ENCODE data around the gene CROCC2.

Gene CROCC2

DNA sequence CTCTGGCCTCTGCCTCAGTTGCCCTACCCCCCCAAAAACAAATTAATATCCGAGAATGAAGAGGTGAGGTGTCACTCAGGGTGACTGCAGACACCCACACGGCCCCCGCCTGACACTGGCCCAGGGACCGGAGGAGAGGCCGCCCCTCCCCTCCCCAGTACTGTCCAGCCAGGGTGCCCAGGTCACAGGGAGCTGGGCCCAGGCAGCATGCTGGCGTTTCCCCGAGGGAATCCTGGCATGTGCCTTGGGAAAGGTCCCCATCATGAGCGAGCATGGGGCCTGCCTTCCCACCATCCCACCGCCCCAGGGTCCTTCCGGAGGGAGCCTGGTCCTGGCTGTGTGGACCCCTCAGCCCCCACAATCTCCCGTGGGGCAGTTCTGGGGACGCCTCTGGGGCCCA lies 13.2 kb upstream of the CROCC2 start:
- TF ChIP-seq, protein P1, sequence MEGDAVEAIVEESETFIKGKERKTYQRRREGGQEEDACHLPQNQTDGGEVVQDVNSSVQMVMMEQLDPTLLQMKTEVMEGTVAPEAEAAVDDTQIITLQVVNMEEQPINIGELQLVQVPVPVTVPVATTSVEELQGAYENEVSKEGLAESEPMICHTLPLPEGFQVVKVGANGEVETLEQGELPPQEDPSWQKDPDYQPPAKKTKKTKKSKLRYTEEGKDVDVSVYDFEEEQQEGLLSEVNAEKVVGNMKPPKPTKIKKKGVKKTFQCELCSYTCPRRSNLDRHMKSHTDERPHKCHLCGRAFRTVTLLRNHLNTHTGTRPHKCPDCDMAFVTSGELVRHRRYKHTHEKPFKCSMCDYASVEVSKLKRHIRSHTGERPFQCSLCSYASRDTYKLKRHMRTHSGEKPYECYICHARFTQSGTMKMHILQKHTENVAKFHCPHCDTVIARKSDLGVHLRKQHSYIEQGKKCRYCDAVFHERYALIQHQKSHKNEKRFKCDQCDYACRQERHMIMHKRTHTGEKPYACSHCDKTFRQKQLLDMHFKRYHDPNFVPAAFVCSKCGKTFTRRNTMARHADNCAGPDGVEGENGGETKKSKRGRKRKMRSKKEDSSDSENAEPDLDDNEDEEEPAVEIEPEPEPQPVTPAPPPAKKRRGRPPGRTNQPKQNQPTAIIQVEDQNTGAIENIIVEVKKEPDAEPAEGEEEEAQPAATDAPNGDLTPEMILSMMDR (IDR thresholded peaks at IDR 0.05; ENCODE audit: low read depth, low read length) = no peak
- H3K4me3 ChIP-seq (replicated peaks in 1 of 2; ENCODE audit: low read depth in 2 of 2, low read length in 2 of 2) = no peak overlapping the region
- DNase-seq (ENCODE audit: low read depth in 2 of 2) = no peak

DNA sequence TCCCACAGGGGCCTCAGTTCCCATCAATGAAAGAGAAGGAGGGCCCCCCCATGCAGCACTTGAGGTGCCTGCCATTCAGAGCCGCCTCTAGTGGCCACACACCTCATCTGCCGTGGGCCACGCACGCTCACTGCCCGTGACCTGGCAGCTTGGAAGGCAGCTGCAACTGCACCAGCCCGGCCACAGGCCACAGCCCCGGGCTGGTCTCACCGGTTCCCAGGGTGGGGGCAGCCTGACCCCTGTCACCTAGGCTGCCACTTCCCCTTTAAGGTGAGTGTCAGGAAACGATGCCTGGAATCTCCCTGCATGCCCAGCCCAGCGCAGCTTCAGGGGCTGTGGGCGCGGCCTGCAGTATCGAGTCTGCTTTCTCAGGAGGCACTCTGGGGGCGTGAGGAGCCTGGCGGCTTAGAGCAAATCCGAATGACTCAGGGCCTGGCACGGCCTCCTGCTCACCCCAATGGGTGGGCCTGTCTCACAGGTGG lies 12.7 kb upstream of the CROCC2 start:
- no peak overlapping the region for H3K4me3 ChIP-seq (replicated peaks in 1 of 2; ENCODE audit: low read depth in 2 of 2, low read length in 2 of 2)
- DNase-seq (ENCODE audit: low read depth in 2 of 2) = peak in 1 of 2 donors; percentile 23
- TF ChIP-seq, protein P1 (IDR thresholded peaks at IDR 0.05; ENCODE audit: low read depth, low read length) = no peak

DNA sequence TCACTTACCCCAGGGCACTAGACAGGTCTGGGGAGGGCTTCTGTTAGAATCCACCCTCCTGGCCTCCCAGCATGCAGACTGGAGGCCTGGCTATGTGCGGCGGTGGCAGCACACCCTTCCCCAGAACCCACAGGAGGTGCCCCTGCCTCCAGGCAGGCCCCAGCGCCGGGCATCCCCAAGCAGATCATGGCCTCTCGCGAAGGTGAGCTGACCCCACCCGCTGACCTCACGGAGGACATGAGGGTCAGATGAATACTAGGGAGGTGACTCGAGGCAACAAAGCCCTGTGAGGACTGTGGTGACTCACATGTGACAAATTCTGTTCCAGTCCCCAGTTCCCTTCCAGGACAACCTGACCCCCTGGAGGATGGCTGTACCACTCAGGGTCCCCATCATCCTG lies 12.1 kb upstream of the CROCC2 start:
- no peak for DNase-seq (ENCODE audit: low read depth in 2 of 2)
- TF ChIP-seq, protein P1 (IDR thresholded peaks at IDR 0.05; ENCODE audit: low read depth, low read length) = no peak
- no peak overlapping the region for H3K4me3 ChIP-seq (replicated peaks in 1 of 2; ENCODE audit: low read depth in 2 of 2, low read length in 2 of 2)

DNA sequence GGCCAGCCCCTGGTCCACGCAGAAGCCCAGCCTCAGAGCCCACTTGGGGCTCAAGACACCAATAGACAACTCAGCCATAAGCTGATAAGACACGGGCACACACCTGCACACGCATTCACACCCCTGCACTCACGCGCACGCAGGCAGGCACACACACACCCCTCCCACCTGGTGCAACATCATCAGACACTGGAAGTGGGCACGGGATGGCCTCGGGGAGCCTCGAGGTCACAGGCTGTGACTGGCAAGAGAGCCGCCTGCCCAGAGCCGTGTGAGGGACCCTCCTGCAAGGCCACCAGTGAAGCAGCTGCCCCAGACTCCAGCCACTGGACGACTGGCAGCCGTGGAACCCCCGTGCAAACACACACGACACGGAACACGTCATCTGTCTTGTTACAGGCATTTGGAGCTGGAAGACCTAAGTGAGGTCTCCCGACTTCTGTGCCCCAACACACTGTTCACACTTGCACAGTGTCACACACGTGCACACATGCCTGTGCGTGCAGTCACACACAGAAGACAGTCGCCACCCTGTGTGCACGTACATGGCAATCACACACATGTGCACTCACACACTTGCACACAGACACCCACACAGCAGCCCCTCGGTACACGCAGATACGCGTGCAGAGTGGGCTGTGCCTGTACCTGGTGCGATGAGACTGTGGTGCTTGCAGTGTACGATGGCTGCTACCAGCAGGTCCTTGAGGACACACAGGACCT lies 11.1 kb upstream of the CROCC2 start:
- DNase-seq (ENCODE audit: low read depth in 2 of 2) = no peak
- TF ChIP-seq, protein P1 (IDR thresholded peaks at IDR 0.05; ENCODE audit: low read depth, low read length) = no peak
- no peak overlapping the region for H3K4me3 ChIP-seq (replicated peaks in 1 of 2; ENCODE audit: low read depth in 2 of 2, low read length in 2 of 2)

DNA sequence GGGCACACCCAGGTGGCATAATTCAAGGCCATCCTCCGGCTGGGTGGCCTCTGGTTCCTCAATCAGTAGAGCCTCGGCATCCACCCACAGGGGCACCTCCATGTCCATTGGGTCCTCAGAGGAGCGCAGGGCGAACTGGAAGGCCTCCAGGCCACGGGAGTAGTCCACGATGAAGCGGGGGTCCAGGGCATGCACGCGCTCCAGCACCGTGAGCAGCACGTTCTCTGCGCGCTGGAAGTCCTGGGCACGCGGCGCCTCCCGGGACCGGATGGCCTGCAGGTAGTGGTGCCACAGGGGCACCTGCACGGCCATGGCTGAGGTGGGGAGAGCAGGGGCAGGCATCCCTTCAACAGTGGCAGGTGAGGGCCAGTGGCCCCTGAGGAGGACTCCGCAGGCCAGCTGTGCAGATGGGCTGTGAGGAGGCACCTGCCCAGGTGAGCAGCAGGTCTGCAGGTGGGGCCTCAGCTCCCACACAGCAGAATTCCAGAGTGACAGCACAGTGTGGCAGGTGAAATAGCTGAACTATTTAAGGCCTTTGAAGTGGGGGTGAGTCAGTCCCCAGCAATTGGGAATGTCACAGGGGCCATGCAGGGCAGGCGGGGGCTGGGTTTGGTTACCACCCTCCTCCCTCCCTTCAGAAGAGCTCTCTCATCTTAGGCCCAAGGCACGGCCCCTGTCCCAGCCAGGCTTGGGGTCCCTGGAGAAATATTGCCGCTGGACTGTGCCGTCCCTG lies 10.3 kb upstream of the CROCC2 start, which contains the start of gene MAB21L4:
Gene MAB21L4, minus strand, starts transcription at position 501 of the 733 bp plus-strand sequence. Its CDS starts 159 bp downstream, at position 342.
- TF ChIP-seq, protein P1 (IDR thresholded peaks at IDR 0.05; ENCODE audit: low read depth, low read length) = no peak

DNA sequence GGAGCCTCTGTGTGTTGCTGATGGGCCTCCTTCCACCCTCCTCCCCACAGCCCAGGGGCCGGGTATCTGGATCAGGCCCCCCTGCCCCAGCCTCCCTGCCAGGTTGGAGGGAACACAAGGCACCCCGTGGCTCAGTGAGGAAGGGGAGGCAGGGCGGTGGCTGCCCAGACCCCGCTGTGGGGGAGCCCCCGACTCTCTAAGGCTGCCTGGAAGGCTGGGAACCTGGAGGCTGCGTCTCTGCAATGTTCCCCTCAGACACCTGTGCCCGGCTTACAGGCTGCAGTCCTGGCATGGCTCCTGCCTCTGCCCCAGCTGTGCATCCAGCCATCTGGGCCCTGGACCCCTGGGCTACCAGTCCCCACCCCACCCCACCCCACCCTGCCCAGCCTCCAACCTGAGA lies 9.7 kb upstream of the CROCC2 start:
- TF ChIP-seq, protein P1 (IDR thresholded peaks at IDR 0.05; ENCODE audit: low read depth, low read length) = no peak
- no peak for DNase-seq (ENCODE audit: low read depth in 2 of 2)
- H3K4me3 ChIP-seq (replicated peaks in 1 of 2; ENCODE audit: low read depth in 2 of 2, low read length in 2 of 2) = no peak overlapping the region

More for the DNA sequence above, 10.3 kb upstream of the CROCC2 start, which contains the start of gene MAB21L4:
- no peak within 1 kb of the TSS for H3K4me3 ChIP-seq (replicated peaks in 1 of 2; ENCODE audit: low read depth in 2 of 2, low read length in 2 of 2)
- no peak for DNase-seq (ENCODE audit: low read depth in 2 of 2)

Measured in cardiac fibroblast (primary cell).